HCT116 (cell line): ENCODE data around the gene ATP2A3. TPM values are rescaled to one million over a fixed set of nuclear protein-coding genes. Genes with fewer than 3 reads are reported as not detected.

ENCODE experiments used
- ATAC-seq: fragments of 200-7000 bp; cut with Tn5 transposase; 2 replicates; pipeline ENCODE4 v1.9.1; 2020; ENCODE audit warnings: mild to moderate bottlenecking, moderate library complexity
- BruUV-seq: library from RNA; stranded (reverse); fragments of 400-500 nt; replicated peaks from 2 replicates; lab custom pipeline; 2021; lab: Mats Ljungman, UMichigan
- CTCF ChIA-PET: fragments of 300-600 bp; sonication (Branson Sonifier 250); formaldehyde crosslinking; loops from one replicate; lab custom pipeline; 2021; ENCODE audit warnings: antibody characterized with exemption; lab: Charles Lee
- POLR2A ChIA-PET: fragments of 300-600, 350-600 bp; sonication (Branson Sonifier 250); formaldehyde crosslinking; loops from one replicate; lab custom pipeline; 2021; ENCODE audit warnings: antibody characterized with exemption; lab: Charles Lee
- RAD21 ChIA-PET, 2 experiments: fragments of 300-600 bp; sonication (Branson Sonifier 250); formaldehyde crosslinking; loops; one replicate each; lab custom pipeline; 2023; ENCODE audit warnings: low total read pairs in 2 of 2; ENCODE audit not compliant: uncharacterized antibody in 2 of 2, unreplicated experiment in 2 of 2, low non-redundant PET in 1 of 2; lab: Charles Lee
- DNase-seq: peaks from one replicate; pipeline ENCODE4 v3.0.0-alpha.2; 2010; ENCODE audit warnings: low read depth, low spot score
- H2AFZ ChIP-seq: fragments of 200-600 bp; shearing (Covaris generic), sonication (generic); 2 replicates; pipeline ENCODE4 v1.6.1; 2017; ENCODE audit warnings: low read depth, mixed run types, mixed read lengths, antibody characterized with exemption, low read length; ENCODE audit not compliant: poor library complexity, severe bottlenecking
- H3K27ac ChIP-seq: 2 replicates; pipeline ENCODE4 v1.5.1; 2012; ENCODE audit warnings: low read depth, low read length
- H3K27me3 ChIP-seq: fragments of 200-600 bp; sonication (generic); 2 replicates; pipeline ENCODE4 v1.6.1; 2016; ENCODE audit warnings: mixed run types, low read length, mixed read lengths; ENCODE audit not compliant: insufficient read depth
- H3K36me3 ChIP-seq, 2 experiments: fragments of 200-500 bp in 1 of 2; fragments of 200-600 bp in 1 of 2; sonication (Bioruptor generic) in 1 of 2; sonication (generic) in 1 of 2; 2 replicates each; pipeline versions ENCODE4 v1.5.1 to v1.6.1; 2014 to 2016; ENCODE audit warnings: low read length in 2 of 2, inconsistent platforms in 1 of 2, mixed read lengths in 1 of 2, mixed run types in 1 of 2; ENCODE audit not compliant: insufficient read depth in 2 of 2, control insufficient read depth in 1 of 2
- H3K4me1 ChIP-seq, 2 experiments: fragments of 200-600 bp in 1 of 2; sonication (generic) in 1 of 2; 2 replicates each; pipeline versions ENCODE4 v1.5.1 to v1.6.1; 2012 to 2017; ENCODE audit warnings: low read length in 2 of 2, inconsistent platforms in 1 of 2, mild to moderate bottlenecking in 1 of 2, mixed read lengths in 1 of 2, mixed run types in 1 of 2, moderate library complexity in 1 of 2; ENCODE audit not compliant: insufficient read depth in 2 of 2, control insufficient read depth in 1 of 2
- H3K4me2 ChIP-seq: fragments of 200-600 bp; sonication (generic); 2 replicates; pipeline ENCODE4 v1.6.1; 2017; ENCODE audit warnings: mixed run types, low read length, mixed read lengths
- H3K4me3 ChIP-seq, 2 experiments: fragments of 200-600 bp in 1 of 2; sonication (generic) in 1 of 2; replicated peaks in 1 of 2; 2 replicates each; pipeline ENCODE4 v1.5.1; 2011 to 2016; ENCODE audit warnings: low read length in 2 of 2, control low read depth in 1 of 2, low read depth in 1 of 2, mild to moderate bottlenecking in 1 of 2, mixed read lengths in 1 of 2, mixed run types in 1 of 2
- H3K79me2 ChIP-seq: fragments of 200-600 bp; sonication (generic); 2 replicates; pipeline ENCODE4 v1.6.1; 2017; ENCODE audit warnings: mild to moderate bottlenecking, mixed run types, low read length, moderate library complexity, mixed read lengths; ENCODE audit not compliant: insufficient read depth
- H3K9ac ChIP-seq: fragments of 200-600 bp; sonication (generic); 2 replicates; pipeline ENCODE4 v1.6.1; 2016; ENCODE audit warnings: low read length, mixed read lengths
- H3K9me2 ChIP-seq: fragments of 200-600 bp; sonication (generic), shearing (Covaris generic); 2 replicates; pipeline ENCODE4 v1.6.1; 2017; ENCODE audit warnings: mixed run types, mild to moderate bottlenecking, moderate library complexity; ENCODE audit not compliant: insufficient read depth
- H3K9me3 ChIP-seq, 2 experiments: fragments of 200-500 bp in 1 of 2; fragments of 200-600 bp in 1 of 2; sonication (Bioruptor generic) in 1 of 2; sonication (generic) in 1 of 2; 2 replicates each; pipeline ENCODE4 v1.6.1; 2014 to 2017; ENCODE audit warnings: low read length in 2 of 2, mixed read lengths in 2 of 2, inconsistent platforms in 1 of 2, low read depth in 1 of 2, mild to moderate bottlenecking in 1 of 2, mixed run types in 1 of 2, moderate library complexity in 1 of 2; ENCODE audit not compliant: control insufficient read depth in 1 of 2, insufficient read depth in 1 of 2
- H4K20me1 ChIP-seq: fragments of 200-600 bp; sonication (generic), shearing (Covaris generic); 2 replicates; pipeline ENCODE4 v1.6.1; 2017; ENCODE audit warnings: mixed run types, mild to moderate bottlenecking, moderate library complexity; ENCODE audit not compliant: insufficient read depth
- CBX3 ChIP-seq: IDR thresholded peaks from 2 replicates; pipeline ENCODE4 v1.6.1; 2012; ENCODE audit warnings: low read depth
- EGR1 ChIP-seq: IDR thresholded peaks from 2 replicates; pipeline ENCODE4 v1.6.1; 2012; ENCODE audit warnings: low read depth
- ELF1 ChIP-seq: IDR thresholded peaks from 2 replicates; pipeline ENCODE4 v1.6.1; 2012; ENCODE audit warnings: low read depth, borderline replicate concordance
- EZH2 ChIP-seq: fragments of 200-600 bp; sonication (generic); IDR thresholded peaks from 2 replicates; pipeline ENCODE4 v1.6.1; 2017; ENCODE audit warnings: antibody characterized with exemption, mixed run types
- EZH2phosphoT487 ChIP-seq: fragments of 200-600 bp; IDR thresholded peaks from 2 replicates; pipeline ENCODE4 v1.6.1; 2018; ENCODE audit warnings: antibody characterized with exemption, borderline replicate concordance
- FOSL1 ChIP-seq: IDR thresholded peaks from 2 replicates; pipeline ENCODE4 v1.6.1; 2012; ENCODE audit warnings: low read depth
- JUND ChIP-seq: IDR thresholded peaks from 2 replicates; pipeline ENCODE4 v1.6.1; 2012
- POLR2A ChIP-seq: IDR thresholded peaks from 2 replicates; pipeline ENCODE4 v1.7.0; 2011; ENCODE audit warnings: borderline replicate concordance; ENCODE audit not compliant: insufficient read depth, insufficient read length; ENCODE audit errors: extremely low read depth
- RAD21 ChIP-seq: IDR thresholded peaks from 2 replicates; pipeline ENCODE4 v1.6.1; 2012; ENCODE audit warnings: low read depth, mild to moderate bottlenecking
- SIN3A ChIP-seq: IDR thresholded peaks from 2 replicates; pipeline ENCODE4 v1.6.1; 2012; ENCODE audit warnings: low read depth
- SP1 ChIP-seq: IDR thresholded peaks from 2 replicates; pipeline ENCODE4 v1.6.1; 2012; ENCODE audit warnings: low read depth
- SRF ChIP-seq: IDR thresholded peaks from 2 replicates; pipeline ENCODE4 v1.6.1; 2012; ENCODE audit warnings: low read depth
- YY1 ChIP-seq: IDR thresholded peaks from 2 replicates; pipeline ENCODE4 v1.6.1; 2011; ENCODE audit warnings: low read length, low read depth, moderate library complexity, mild to moderate bottlenecking; ENCODE audit not compliant: insufficient replicate concordance; ENCODE audit errors: extremely low read depth
- intact Hi-C: fragments of 100-400 bp; cut with micrococcal nuclease; formaldehyde crosslinking; loops from 2 replicates; pipeline ENCODE4 v1.10.0; 2022
- total RNA-seq: library from RNA; stranded (reverse); gene quantifications from one replicate; pipeline ENCODE4 v1.2.1, GENCODE V29; 2021; ENCODE audit not compliant: unreplicated experiment
- TF ChIP-seq, protein P1 (sequence below): IDR thresholded peaks from 2 replicates; pipeline ENCODE4 v1.6.1; 2012
- TF ChIP-seq, protein P2 (sequence below): IDR thresholded peaks from 2 replicates; pipeline ENCODE4 v1.6.1; 2012
- TF ChIP-seq, protein P3 (sequence below): IDR thresholded peaks from 2 replicates; pipeline ENCODE4 v1.6.1; 2012; ENCODE audit warnings: low read depth

Gene ATP2A3
- total RNA-seq, 1 experiment from 2014 or later = 23.1 TPM

DNA sequence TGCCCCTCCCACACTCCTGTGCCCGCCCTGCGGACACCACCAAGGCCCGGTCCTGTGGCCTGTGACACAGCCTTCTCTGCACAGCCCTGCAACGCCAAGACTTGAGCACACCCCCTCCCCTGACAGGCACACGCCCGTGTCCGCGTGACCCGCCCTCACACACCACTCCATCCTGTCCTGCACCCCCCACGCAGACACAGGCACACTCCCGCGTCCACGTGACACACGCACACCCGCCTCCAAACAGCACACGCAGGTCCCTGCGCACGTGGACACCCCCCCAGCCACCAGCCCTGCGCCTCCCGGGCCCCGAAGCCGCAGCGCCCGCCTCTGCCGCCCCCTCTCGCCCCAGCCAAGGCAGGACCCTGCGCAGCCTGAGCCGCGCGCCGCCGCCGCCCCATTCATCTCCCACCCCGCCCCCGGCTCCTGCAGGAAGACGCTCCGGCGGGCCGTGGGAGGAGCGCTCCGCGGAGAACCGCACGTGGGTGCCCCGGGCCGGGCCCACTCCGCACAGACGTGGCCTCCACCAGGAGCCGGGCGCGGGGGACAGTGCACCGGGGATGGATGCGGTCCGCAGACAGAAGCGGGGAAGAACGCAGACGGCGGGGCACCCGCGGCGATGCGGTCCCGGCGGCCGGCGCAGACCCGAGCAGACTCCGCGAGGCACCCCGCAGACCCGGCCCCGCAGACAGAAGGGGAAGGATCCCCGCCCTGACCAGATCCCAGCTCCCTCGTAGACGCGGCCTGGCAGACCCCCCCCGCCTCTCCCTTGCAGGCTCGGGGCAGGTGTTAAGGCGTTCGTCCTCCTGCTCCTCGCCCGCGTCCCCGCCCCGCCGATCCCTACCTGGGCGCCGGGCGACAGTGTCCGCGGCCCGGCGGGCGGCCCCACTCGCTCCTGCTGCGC, 71.9 kb downstream of the ATP2A3 start:
- Histone ChIP-seq H3K27me3 (no peaks in the 10 kb centered on the region), H2AFZ (no peak overlapping the region), H3K4me3 (peak overlapping the region; percentile 57 to 74), H3K4me2 (peak overlapping the region; percentile 89), H3K27ac (peak overlapping the region; percentile 68; the same call in 1 of the 2 replicates), H3K4me1 (peaks cover 57 to 73% of the 10 kb centered on the region in 2 experiments)
- ChIA-PET POLR2A (no interaction called here), RAD21 (interaction anchor here in 1 of 2 experiments (1.0 kb wide), 1 partner anchor 22 kb away, joined by 3 read pairs; no protein-coding TSS in a partner anchor)
- TF ChIP-seq, protein P1, sequence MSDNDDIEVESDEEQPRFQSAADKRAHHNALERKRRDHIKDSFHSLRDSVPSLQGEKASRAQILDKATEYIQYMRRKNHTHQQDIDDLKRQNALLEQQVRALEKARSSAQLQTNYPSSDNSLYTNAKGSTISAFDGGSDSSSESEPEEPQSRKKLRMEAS = peak; percentile 90
- peak; percentile 39 for TF ChIP-seq EGR1
- no peak for TF ChIP-seq EZH2phosphoT487
- TF ChIP-seq, all 23 proteins: peak for 2
- Histone ChIP-seq H3K36me3 (no peaks in the 10 kb centered on the region), H3K9me3 (no peaks in the 10 kb centered on the region), H4K20me1 (no peaks in the 10 kb centered on the region), H3K9me2 (no peaks in the 10 kb centered on the region), H3K79me2 (peaks cover 5% of the 10 kb centered on the region; the same call in 1 of the 2 replicates), H3K9ac (peak overlapping the region; percentile 76)
- ATAC-seq (peak; percentile 33), DNase-seq (no peak)
- BruUV-seq = no TSS peak
- CTCF ChIA-PET = interaction anchor here (0.8 to 1.7 kb wide), 4 partner anchors 22 to 48 kb away, joined by 3 to 5 read pairs (median 4); partner anchors contain the start of gene NCBP3
- intact Hi-C loops = no loop called here

DNA sequence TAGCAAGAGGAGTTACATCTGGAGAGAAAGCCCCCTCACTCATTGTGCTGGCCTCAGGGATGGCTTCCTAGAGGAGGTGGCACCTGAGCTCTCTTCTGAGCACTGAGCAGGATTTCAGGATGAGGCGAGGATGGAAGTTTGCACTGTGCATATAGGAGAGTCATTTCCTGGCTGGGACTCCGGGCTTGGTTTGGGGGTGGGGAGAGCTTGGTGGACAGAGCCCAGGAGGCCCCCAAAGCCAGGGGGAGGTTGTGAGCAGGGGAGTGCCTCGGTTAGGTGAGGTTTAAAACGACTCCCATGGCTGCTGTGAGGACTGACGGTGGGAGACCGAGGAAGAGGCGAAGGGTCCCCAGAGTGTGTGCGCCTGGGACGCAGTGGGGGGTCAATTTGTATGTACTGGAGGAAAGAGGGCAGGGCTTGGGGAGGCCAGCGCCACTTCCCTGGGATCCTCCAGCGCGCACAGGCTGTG, 72.6 kb downstream of the ATP2A3 start:
- H3K4me2 ChIP-seq = peak overlapping the region; percentile 89
- peak overlapping the region; percentile 68; the same call in 1 of the 2 replicates for H3K27ac ChIP-seq
- no peaks in the 10 kb centered on the region for H3K9me3 ChIP-seq
- H3K4me3 ChIP-seq = peak overlapping the region; percentile 57 to 74
- no peak overlapping the region for H2AFZ ChIP-seq
- POLR2A ChIA-PET = no interaction called here
- CTCF ChIA-PET = no interaction called here
- BruUV-seq = no TSS peak
- H3K9me2 ChIP-seq = no peaks in the 10 kb centered on the region
- peaks cover 64 to 80% of the 10 kb centered on the region in 2 experiments for H3K4me1 ChIP-seq
- intact Hi-C loops = no loop called here
- H4K20me1 ChIP-seq = no peaks in the 10 kb centered on the region
- ATAC-seq = no peak
- peak overlapping the region; percentile 76 for H3K9ac ChIP-seq
- H3K79me2 ChIP-seq = peaks cover 12% of the 10 kb centered on the region; the same call in 1 of the 2 replicates
- no peaks in the 10 kb centered on the region for H3K27me3 ChIP-seq
- H3K36me3 ChIP-seq = no peaks in the 10 kb centered on the region
- DNase-seq = no peak
- RAD21 ChIA-PET = no interaction called here
- no peak for TF ChIP-seq EZH2
- no peak for TF ChIP-seq YY1
- TF ChIP-seq ELF1 = no peak
- no peak for TF ChIP-seq FOSL1
- TF ChIP-seq, protein P2, sequence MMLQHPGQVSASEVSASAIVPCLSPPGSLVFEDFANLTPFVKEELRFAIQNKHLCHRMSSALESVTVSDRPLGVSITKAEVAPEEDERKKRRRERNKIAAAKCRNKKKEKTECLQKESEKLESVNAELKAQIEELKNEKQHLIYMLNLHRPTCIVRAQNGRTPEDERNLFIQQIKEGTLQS = no peak
- no peak for TF ChIP-seq CBX3
- no peak for TF ChIP-seq POLR2A
- TF ChIP-seq, protein P1 = no peak
- TF ChIP-seq JUND = no peak
- no peak for TF ChIP-seq SP1
- TF ChIP-seq, protein P3, sequence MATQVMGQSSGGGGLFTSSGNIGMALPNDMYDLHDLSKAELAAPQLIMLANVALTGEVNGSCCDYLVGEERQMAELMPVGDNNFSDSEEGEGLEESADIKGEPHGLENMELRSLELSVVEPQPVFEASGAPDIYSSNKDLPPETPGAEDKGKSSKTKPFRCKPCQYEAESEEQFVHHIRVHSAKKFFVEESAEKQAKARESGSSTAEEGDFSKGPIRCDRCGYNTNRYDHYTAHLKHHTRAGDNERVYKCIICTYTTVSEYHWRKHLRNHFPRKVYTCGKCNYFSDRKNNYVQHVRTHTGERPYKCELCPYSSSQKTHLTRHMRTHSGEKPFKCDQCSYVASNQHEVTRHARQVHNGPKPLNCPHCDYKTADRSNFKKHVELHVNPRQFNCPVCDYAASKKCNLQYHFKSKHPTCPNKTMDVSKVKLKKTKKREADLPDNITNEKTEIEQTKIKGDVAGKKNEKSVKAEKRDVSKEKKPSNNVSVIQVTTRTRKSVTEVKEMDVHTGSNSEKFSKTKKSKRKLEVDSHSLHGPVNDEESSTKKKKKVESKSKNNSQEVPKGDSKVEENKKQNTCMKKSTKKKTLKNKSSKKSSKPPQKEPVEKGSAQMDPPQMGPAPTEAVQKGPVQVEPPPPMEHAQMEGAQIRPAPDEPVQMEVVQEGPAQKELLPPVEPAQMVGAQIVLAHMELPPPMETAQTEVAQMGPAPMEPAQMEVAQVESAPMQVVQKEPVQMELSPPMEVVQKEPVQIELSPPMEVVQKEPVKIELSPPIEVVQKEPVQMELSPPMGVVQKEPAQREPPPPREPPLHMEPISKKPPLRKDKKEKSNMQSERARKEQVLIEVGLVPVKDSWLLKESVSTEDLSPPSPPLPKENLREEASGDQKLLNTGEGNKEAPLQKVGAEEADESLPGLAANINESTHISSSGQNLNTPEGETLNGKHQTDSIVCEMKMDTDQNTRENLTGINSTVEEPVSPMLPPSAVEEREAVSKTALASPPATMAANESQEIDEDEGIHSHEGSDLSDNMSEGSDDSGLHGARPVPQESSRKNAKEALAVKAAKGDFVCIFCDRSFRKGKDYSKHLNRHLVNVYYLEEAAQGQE = no peak
- TF ChIP-seq RAD21 = no peak
- no peak for TF ChIP-seq SIN3A
- TF ChIP-seq SRF = no peak
